GM19467 (cell line): ENCODE results near the gene COL5A1.
"Not testable (repeated sequence)": the region's sequence is repeated elsewhere in the genome, so short reads cannot be mapped to it uniquely, and the experiment has no call there.

ENCODE experiments used
- ATAC-seq: cut with Tn5 transposase; IDR thresholded peaks from one replicate; pipeline ENCODE4 v1.9.1; 2021; ENCODE audit warnings: mild to moderate bottlenecking, moderate library complexity; ENCODE audit not compliant: unreplicated experiment

Gene COL5A1

DNA sequence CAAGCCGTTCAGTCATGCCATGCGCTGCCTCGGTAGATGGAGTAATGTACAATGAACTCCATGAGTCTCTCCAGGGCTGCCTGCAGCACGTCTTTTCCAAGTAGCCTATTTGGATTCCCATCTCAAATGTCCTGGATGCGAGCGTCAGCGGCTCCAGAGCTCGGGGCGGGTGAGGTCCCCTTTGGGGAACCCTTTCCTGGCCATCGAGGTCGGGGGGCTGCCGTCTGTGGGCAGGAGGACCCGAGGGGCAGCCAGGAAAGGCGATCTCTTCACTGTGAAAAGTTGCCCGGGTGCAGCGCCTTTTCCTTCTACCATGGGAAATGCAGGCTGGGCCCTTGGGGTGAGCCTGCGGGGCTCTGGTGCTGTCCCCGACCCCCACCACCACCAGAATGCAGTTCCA, 202.1 kb downstream of the COL5A1 start:
- no peak for ATAC-seq

DNA sequence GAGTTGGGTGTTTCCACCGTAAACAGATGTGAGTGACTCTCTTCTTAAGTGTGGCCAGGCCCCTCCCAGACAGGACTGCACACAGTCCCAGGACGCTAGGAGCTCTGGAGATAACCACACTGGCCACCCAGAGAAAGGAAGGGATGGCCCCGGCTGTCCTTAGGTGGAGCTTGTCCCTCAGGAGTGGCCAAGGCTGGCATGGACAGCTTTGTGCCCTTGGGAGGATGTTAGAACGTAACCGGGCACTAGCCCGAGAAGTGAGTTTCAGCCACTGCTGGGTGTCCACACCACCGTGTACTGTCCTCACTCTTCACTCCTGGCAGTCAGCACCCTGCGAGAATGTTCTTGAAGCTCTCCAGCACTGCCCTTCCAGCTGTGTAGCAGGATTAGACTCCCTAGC, 203.2 kb downstream of the COL5A1 start:
- no peak for ATAC-seq

DNA sequence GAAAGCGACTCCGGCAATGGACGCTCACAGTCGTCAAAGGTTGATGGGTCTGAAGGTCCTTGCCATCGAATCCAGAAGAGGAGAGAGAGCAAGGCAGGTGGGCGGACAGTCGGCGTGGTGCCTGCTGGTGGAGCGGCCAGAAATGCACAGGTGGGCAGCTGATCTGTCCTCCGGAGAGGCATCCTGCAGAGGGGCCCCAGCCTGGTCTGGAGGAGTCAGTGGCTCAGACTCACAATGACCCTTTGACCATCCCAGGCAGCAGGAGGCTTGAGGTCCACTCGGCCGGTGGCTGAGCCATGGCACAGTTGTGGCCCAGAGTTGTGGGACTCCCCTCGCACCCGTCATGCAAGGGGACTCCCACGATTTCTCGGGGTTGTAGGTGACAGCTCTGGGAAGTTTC, 204.6 kb downstream of the COL5A1 start:
- no peak for ATAC-seq

DNA sequence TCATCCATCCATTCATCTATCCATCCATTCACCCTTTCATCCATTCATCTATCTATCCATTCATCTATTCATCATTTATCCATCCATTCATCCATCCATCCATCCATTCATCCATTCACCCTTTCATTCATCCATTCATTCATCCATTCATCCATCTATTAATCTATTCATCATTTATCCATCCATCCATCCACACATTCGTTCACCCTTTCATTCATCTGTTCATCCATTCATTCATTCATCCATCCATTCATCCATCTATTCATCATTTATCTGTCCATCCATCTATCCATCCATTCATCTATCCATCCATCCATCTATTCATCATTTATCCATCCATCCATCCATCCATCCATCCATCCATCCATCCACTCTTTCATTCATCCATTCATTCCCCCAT, 205.1 kb downstream of the COL5A1 start:
- no peak for ATAC-seq

DNA sequence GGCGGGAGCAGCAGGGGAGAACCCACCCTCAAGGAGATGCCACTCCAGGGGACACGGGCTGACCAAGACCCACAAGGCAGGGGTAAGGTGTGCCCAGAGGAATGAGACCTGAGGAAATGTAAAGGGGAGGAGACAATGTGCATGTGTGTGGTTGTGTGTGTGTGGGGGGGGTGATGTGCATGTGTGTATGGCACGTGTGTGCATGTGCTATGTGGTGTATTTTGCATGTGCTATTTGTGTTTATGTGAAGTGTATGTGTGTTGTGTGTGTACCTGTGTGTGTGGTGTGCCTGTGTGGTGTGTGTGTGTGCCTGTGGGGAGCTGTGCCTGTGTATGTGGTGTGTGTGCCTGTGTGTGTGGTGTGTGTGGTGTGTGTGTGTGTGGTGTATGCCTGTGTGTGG, 205.5 kb downstream of the COL5A1 start:
- no peak for ATAC-seq

DNA sequence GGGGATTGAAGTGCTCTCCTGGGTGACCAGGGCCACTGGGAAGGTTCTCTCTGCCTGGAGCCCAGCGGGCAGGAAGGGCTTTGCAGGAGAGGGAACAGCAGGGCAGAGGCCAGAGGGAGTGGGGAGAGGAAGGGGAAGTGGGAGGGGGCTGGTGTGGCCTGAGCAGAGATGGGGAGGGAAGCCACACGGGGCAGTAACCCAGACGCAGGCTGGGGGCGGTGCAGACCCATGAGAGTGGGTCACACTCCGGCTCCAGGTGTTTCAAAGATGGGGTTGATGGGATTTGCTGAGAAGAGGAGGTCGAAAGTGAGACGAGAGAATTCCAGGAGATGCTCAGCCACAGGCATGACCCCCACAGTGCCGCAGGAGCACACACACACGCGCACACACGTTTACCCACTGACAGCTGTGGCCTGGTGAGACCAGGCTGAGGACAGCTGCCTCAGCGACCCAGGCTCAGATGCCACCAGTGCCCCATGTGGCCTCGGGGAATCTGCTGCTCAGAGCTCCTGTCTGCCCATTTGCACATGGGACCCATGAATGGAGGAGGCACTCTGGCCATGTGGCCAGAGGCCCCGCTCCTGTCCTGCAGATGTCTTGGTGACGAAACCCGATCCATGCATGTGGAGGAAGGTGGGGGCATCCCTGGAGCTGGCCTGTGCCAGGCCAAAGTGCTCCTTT, 206.3 kb downstream of the COL5A1 start:
- ATAC-seq, result no peak

DNA sequence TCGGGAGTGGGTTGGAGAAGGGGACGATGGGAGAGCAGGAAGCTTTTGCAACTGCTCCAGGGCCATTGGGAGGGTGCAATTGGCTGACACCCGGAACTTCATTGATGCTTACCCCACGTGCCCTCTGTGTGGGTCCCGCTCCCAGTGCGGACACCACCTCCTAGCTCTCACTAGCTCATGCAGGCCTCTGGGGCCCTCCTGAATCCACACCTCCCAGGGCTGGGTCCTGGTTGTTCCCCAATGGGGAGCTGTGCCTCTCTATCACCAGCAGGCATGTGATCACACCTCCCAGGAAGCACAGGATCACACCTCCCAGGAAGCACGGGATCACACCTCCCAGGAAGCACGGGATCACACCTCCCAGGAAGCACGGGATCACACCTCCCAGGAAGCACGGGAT, 206.9 kb downstream of the COL5A1 start:
- no peak for ATAC-seq

DNA sequence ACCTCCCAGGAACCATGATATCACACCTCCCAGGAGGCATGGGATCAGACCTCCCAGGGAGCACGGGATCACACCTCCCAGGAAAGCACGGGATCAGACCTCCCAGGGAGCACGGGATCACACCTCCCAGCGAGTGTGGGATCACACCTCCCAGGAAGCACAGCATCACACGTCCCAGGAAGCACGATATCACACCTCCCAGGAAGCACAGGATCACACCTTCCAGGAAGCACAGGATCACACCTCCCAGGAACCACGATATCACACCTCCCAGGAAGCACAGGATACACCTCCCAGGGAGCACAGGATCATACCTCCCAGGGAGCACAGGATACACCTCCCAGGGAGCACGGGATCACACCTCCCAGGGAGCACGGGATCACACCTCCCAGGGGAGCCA, 209.0 kb downstream of the COL5A1 start:
- no peak for ATAC-seq

DNA sequence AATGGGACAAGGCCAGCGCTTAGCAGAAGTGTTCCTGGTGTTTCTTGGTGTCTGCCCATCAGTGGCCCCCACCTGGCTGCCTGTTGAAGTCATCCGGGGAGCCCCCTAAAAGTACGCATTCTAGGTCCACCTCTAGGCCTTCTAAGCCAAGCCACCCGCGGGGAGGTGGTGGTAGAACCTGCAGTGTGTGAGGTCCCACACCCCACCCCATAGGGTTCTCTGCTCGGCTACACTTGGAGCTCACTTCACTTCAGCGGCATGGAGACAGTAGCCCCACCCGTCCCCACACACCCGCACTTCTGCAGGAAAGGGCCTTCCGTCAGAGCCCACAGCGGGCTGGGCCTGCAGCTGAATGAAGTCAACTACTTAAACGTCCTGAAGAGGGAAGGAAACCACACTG, 209.4 kb downstream of the COL5A1 start:
- no peak for ATAC-seq

DNA sequence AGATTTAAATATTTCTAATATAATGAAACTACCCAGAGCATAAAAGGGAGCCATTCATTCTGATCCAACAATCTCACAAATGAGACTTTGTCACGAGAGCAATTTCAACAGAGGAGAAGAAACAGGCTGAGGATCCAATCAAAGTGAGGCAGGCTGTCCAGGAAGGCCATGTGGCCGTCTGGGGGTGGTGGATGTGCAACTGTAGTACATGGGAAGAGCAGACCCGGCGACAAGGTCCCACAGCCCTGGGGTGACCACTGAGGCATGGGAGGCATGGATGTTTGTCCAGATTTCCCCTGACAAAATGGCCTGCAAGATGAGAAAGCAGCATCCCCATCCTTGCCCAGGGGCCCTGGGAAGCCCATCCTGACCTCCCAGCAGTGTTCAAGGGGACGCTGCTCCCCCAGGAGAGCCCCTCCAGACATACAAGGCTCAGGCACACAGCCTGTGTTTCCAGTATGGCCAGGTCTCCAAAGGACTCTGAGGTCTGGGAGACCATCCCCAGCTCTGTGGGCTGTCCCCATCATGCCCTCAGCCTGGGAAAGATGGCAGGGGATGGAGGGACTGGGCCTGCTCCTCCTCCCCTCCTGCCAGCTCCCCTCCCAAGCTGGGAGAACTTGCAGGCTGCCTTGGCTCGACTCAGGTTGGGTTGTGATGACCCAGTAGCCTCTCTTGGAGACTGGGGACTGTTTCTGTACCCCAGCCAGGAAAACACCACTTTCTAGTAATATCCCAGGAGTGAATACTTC, 211.5 kb downstream of the COL5A1 start:
- ATAC-seq, result no peak

DNA sequence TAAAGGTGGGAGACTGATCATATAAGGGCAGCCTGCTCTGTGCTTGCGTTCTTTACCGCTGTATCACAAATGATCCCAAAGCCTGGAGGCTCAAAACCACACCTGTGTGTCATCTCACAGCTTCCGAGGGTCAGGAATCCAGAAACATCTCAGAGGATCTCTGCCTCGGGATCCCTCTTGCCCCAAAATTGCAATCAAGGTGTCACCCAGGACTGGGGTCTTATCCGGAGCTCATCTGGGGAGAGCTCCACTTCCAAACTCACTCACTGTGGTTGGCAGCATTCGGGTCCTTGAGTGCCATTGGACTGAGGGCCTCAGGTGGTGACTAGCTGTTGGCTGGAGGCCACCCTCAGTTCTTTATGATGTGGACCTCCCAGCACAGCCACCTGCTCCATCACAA, 212.3 kb downstream of the COL5A1 start:
- ATAC-seq, result no peak

DNA sequence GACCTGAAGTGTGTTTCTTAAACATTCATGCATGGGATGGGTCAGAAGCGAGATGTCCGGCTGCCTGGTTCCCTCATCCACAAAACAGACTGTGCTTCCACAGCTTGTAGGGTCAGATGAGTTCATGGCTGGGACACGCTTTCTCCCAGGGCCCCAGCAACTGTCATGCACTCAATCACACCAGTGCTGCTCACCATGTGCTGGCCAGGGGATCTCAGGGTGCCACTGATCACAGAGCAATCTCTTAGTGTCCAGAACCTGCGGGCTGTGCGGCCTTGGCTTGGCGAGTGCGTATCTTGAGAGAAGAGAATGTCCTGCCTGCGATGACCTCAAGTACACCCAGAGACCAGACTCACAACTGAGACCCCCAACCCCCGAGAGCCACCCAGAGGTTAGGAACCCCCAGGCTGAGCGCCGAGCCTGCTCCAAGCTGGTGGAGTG, 213.0 kb downstream of the COL5A1 start:
- ATAC-seq, result no peak

DNA sequence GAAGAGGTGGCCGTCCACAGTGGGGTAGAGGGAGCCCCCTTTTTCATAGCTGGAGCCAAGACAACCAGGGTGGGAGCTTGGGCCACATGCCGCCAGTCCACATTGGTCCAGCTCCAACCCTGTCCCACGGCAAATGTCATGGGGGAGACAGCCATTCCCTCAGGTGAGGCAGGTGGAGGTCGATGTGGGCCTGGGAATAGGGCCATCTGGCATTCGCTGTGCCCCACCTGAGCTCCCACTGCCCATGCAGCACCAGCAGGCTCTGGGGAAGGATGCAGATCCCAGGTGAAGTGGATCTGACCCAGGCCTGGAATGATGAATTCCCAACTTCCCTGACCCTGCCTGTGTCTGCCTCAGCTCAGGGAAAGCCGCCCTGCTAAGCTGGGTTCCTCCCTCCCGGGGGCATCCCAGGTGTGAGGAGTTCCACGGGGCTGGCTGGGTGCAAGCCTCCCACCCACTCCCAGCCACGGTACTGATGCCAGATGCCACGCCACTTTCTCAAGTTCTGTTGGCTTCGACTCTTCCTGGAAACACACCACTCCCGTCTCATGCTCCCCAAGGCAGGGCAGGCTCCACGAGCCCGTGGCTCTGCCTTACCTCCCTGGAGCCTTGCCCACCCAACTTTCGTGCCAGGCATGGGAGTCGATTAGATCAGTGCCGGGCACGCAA, 213.8 kb downstream of the COL5A1 start:
- ATAC-seq, result no peak

DNA sequence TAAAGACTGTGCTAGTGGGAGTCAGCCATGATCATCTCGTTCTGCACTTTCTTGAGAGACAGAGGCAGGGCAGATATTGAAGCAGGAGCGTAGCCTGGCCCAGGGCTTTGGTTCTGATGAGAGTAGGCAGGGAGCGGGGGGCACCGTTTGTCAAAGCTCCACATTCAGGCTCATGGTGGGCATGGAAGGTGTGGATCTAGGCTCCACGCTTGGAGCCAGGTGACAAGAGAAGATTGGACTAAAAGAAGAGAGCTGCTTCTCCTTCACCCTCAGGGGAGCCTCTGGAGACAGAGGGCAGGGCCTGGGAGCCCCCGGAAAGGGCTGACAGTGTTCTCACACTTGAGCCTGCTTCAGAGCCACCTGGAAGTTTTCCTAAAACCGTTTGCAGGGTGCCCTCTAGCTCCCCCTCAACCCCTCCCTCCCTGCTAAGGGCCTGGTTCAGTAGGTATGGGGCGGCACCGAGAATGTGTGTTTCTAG, 214.3 kb downstream of the COL5A1 start:
- no peak for ATAC-seq

DNA sequence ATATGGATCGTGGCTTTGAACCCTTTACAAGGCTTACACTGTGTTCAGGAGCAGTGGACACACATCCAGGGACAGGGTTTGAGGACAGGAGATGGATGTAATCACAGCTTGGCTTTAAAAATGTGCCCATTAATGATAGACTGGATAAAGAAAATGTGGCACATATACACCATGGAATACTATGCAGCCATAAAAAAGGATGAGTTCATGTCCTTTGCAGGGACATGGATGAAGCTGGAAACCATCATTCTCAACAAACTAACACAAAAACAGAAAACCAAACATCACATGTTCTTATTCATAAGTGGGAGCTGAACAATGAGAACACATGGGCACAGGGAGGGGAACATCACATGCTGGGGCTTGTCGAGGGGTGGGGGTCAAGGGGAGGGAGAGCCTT, 215.8 kb downstream of the COL5A1 start:
- not testable (repeated sequence) for ATAC-seq

DNA sequence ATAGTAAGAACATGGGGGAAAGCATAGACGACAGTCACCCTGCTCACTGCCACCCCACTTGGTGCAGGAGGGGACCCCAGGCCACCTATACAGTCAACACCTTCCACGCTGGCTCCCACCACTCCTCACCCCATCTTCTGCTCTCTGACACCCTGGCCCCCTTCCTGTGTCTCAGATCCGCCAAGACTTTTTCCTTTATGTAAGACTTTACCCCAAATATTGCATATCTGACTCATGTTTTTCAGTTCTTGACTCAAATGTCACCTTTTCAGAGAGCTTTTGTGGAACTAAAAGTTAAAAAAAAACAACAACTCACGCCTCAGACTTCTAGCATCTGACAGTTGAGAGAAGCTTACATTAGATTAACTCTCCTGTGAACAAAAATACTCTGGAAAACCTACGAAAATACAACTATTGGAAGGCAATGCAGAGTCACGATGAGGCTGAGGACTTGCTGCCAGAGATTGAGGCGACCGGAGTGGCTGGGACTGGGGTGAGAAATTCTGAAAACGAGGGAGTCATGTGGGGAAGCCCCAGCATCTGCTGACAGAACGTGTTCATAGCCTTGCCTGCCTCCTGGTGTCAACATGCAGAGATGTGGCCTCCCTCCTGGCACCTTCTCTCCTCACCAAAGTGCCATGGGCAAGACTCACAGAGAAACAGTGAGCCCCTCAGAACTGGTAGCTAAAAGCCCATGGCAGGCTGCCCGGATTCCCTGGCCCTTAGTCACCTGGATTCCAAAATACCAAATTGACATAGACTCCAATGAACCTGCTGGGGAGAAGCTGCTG, 216.6 kb downstream of the COL5A1 start:
- ATAC-seq, result peak; percentile 73

DNA sequence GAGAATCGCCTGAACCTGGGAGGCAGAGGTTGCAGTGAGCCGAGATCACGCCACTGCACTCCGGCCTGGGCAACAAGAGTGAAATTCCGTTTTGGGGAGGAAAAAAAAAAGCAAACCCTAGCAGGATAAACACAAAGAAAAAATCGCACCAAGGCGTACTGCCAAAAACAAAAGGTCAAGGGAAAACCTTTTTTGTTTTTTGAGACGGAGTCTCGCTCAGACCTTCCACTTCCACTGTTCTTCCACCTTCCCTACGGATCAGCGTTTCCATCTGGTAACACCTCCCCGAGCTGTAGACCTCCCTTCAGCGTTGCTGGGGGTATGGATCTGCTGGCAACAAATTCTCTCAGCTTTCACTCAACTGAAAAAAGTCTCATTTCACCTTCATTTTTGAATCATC, 218.9 kb downstream of the COL5A1 start:
- no peak for ATAC-seq

DNA sequence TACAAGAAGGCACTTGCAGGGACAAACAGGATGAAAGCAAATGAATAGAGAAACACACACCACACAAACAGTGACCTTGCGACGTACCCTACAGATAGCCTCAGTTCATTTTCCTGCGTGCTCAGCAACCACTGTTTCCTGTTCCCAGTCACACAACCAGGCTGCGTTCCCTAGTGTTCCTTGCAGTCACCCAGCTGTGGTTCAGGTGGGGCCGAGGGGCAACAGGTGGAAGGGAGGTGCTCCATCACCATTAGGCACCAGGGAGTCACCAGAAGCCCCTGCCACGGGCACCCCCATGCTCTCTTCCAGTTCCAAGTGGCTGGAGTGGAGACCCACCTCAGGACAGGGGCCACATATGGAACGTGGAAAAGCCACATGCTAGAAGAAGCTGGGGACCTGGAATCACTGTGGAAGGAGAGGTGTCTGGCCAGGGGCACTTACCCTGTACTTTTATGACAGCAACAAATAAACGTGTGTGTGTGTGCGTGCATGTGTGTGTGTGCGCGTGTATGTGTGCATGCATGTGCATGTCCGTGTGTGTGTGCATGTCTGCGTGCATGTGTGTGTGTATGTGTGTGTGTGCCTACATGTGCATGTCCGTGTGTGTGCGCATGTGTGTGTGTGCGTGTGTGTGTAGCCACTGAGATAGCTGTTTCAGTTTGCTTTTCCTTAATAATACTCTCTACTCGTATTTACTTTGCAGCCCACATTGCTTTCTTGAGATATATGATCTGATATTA, 220.2 kb downstream of the COL5A1 start:
- ATAC-seq, result no peak

DNA sequence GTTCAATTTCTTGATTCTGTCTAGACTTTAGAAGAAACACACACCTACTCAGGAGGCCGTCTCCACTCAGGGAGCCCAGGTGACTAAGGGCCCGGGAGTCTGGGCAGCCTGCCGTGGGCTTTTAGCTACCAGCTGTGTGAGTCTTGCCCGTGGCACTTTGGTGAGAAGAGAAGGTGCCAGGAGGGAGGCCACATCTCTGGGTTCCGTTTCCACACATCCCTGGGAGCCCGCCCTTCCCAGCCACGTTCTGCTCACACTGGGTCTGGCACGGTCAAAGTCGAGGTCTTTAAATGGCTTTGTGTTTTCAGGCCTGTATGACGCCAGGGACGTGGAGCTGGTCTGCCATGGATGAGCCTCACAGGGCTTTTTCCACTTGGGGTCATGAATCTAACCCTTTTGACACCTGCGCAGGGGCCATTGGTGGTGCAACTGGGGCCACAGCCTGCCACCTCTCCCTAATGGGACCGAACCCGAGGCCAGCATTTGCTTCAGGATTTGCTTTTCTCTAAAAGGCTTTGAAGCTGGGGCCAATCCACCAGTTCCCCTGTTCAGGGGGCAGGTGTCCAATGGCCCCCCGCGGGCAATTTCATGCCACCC, 221.8 kb downstream of the COL5A1 start:
- ATAC-seq, result no peak
